SK-N-DZ (cell line): ENCODE measurements around the gene CCDC80.
"Not testable (repeated sequence)": the region's sequence is repeated elsewhere in the genome, so short reads cannot be mapped to it uniquely, and the experiment has no call there.

ENCODE experiments used
- DNase-seq: peaks from one replicate; pipeline ENCODE4 v3.0.0-alpha.2; 2015; ENCODE audit warnings: low spot score

Gene CCDC80

GRCh38 chr3:112594856-112595255 is 46.1 kb downstream of the CCDC80 start:
- no peak for DNase-seq

DNA sequence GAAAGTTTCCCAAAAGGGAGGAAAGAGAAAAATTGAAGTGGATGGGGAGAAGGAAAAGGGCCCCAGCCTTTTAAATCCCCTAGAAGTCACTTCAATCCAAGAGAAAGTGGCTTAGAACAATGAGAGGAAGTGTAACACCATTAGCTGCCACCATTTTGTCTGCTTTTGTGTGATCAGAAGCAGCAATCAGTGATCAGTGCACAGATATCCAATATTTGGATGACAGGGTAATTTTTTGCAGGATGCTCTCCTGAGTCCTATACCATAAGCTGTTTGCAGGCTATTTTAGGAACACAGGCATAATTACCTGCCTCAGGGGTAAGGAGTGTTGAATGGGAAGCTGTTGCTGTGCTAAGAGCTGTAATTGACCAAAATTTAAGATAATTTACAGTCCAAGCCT is 47.7 kb downstream of the CCDC80 start:
- DNase-seq, result no peak

DNA sequence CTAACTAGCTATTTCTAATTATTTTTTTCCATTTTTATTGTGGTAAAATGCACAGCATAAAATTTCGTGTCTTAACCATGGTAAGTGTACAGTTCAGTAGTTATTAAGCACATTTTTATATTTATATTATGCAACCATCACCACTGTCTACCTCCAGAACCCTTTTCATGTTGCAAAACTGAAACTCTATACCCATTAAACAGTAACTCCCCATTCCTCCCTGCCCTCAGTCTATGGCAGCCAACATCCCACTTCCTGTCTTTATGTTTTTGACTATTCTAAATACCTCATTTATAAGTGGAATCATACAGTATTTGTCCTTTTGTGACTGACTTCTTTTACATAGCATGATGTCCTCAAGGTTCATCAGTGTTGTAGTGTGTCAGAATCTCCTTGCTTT is 53.6 kb downstream of the CCDC80 start:
- DNase-seq, result no peak

- DNase-seq, result no peak
These were observed 55.2 kb downstream of the CCDC80 start for GRCh38 chr3:112585782-112586181.

GRCh38 chr3:112583105-112583504 is 57.8 kb downstream of the CCDC80 start:
- no peak for DNase-seq

GRCh38 chr3:112582244-112582874 is 58.6 kb downstream of the CCDC80 start:
- peak; percentile 40 for DNase-seq

DNA sequence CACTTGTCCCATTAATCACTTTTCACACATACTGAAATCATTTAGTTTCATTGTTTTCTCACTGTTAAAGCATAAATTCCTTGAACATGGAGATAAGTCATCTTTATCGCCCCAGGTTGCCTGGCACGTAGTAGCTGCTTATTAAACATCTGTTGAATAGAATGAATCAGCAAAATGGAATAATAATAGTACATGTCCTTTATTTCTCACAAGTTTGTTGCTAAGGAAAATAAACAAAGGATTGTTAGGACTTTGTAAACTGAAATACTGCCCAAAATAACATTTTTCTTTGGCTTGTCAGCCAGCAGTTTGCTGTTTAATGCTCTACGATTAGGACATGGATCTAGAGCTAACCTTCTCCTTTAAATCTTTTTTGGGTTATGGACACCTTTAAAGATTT is 61.2 kb downstream of the CCDC80 start:
- no peak for DNase-seq

DNA sequence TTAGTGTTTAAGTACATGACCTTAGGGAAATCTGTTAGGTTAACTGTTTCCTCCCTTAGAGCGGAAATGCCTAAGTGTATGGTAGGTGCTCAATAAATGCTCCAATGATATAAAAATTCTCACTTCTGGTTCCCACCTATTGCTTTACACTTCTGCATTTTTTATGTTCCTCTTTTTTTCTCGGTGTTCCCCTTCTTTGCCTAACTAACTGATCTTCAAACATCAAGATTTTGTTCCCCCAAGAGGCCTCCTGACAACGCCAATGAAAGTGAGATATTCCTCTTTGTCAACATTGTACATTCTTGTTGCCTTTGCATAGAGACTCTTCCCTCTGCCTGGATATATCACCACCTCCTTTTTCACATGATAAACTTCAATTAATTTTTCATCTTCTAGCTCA is 61.7 kb downstream of the CCDC80 start:
- no peak for DNase-seq

- no peak for DNase-seq
These were observed 68.2 kb downstream of the CCDC80 start for GRCh38 chr3:112572701-112573100.

GRCh38 chr3:112569265-112569664 is 71.7 kb downstream of the CCDC80 start:
- no peak for DNase-seq

DNA sequence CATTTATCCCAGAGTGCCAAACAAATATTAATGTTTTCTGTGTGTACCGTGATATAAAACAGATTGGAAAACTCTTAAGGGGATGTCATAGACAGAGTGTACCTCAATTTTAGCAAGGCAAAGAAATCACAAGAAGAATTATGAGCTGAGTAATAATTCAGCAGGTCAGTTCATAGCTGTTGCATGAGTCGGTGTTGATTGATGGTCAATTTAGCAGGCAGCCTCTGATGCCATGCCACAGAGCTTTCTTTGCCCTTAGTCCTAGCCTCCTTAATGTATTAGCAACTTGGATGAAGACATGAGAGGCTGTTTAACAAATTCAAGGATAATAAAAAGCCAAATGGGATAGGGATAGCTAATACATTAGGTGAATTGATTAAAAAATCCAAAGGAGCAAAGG is 72.3 kb downstream of the CCDC80 start:
- DNase-seq, result no peak

- no peak for DNase-seq
These were observed 76.0 kb downstream of the CCDC80 start for GRCh38 chr3:112564940-112565305.

- not testable (repeated sequence) for DNase-seq
These were observed 76.5 kb downstream of the CCDC80 start for GRCh38 chr3:112564247-112564939.

DNA sequence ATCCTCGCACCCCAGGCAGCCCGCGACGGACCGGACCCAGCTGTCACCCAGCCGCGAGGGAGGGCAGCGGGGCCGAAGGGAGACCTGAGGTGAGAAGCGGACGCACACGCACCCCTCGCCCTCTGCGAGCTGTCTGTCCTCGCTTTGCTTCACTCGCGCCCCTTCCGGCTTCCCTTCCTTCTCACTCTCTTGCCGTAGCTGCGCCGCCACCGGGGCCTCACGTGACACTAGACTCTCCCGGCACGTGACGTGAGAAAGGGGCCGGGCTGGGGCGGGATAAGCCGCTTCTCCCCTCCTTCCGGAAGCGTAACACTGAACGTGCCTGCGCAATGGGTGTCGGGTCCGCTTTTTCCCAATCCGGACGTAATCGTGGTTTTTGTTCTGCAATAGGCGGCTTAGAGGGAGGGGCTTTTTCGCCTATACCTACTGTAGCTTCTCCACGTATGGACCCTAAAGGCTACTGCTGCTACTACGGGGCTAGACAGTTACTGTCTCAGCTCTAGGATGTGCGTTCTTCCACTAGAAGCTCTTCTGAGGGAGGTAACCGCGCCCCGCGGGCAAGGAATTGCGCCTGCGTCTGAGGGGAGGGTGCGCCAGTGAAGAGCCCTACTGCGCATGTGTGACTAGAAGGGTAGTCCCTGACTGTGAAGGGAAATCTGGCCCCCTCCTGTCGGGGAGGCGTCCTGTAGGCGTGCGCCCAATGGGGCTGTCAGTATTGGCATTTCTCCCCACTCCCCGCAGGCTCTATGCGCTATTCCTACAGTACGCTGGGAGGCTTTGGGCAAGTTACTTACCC is 79.0 kb downstream of the CCDC80 start, which contains the start of the genes ATG3 and SLC35A5:
Gene ATG3 (minus strand): TSS at position 229 of the 796 bp plus-strand sequence. CDS start 434 bp downstream, outside the sequence.
Gene SLC35A5 (plus strand): TSS at position 312 of the 796 bp plus-strand sequence. CDS start 1,359 bp downstream, outside the sequence.
- DNase-seq, result peak; percentile 98

GRCh38 chr3:112561484-112561733 is 79.5 kb downstream of the CCDC80 start:
- DNase-seq, result no peak

DNA sequence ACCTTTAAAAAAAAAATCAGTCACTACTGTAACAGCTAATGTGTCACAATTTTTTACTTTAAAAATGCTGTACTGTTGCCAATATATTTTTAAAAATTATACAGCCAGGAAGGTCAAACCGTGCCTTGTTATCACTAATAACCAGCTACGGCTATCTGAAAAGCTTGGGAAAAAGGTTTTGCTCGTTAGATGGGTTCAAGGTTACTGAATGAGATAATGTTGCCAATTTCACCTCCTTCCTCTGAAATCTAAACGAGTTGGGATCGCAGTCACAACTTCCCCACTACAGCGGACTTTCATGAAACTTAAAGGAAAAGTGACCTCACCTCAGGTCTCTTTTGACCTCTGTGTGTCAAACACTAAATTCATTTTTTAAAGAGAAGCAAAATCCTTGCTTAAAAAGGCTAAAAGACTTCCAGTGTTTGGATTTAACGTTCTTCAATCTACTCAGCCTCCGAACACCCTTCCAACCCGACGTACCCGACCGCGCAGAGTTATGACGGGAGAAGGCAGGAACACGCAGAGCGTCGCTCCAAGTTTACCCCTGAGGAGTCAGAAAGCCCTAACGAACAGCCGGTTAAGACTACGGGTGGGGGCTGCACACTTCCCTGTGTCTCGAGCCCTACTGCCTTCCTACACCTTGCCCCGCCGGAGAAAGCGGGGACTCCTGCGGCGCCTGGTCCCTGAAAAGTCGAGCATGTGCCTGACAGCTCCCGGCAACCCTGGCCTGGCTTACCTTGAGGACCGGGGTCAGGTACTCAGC is 80.0 kb downstream of the CCDC80 start:
- DNase-seq, result peak; percentile 63

- DNase-seq, result no peak
These were observed 80.6 kb downstream of the CCDC80 start for GRCh38 chr3:112560307-112560706.

- DNase-seq, result no peak
These were observed 83.0 kb downstream of the CCDC80 start for GRCh38 chr3:112557976-112558375.

DNA sequence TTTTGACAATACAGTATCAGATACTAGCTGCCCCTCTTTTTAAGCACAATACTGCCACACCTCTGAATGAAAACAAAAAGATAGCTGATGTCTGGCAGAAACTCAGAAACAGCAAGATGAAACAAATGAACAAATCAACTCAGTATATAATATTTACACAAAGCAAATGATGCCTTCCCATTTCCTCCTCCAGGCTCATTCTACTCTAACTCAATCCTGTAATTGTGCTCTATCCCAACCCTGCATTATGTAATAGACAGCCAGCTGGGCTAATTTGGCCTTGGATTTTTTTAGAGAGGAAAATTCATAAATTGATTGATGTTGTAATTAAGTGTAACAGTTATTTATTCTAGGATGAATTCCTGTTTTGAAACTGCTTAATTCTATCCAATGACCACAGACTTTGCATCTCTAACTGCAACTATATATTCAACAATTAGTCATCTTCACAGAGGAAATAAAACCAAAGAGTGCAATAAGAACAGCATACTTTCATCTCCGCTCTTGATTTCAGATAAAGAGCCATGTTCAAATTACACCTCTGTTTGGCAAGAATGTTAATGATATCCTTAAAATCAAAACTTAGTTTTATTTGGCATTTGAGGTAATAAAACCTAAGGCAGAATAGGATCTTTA is 85.3 kb downstream of the CCDC80 start:
- no peak for DNase-seq

DNA sequence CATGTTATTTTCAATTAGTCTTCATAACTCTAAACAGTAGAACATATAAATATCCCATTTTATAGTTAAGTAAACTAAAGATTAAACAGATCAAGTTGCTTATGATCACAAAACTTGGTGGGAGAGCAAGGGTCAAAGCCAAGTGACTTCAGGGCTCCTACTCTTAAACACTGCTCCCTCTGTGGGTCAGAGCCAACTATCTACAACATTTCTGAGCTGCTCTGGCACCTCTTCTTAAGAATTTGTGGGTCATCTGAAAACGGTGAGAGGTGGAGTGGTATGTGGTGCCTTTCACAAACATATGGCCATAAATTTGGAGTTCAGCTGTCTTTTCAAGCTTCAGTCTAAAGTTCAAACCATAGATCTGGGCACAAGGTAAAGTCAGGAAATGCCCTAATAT is 90.1 kb downstream of the CCDC80 start:
- DNase-seq, result no peak
